Tibial nerve (tissue), 4 donors: Measurements from ENCODE around the gene PKD2. TPM values are rescaled to one million over a fixed set of nuclear protein-coding genes. Genes with fewer than 3 reads are reported as not detected.

Experiments
- DNase-seq, 2 donors: peaks; one replicate each; pipeline ENCODE4 v3.0.0-alpha.2; 2019; ENCODE audit warnings: low spot score in 2 of 2
- H3K27ac ChIP-seq, 4 donors: fragments of 200-600 bp; sonication (generic) in 3 of 4; one replicate each; pipeline ENCODE4 v1.5.1; 2017 to 2019; ENCODE audit warnings: mild to moderate bottlenecking in 1 of 4
- H3K27me3 ChIP-seq, 2 donors: fragments of 200-600 bp; sonication (generic) in 1 of 2; one replicate each; pipeline versions ENCODE4 v1.5.1 to v1.6.0; 2017 to 2019
- H3K36me3 ChIP-seq, 3 donors: fragments of 200-600 bp; sonication (generic); one replicate each; pipeline ENCODE4 v1.5.1; 2018 to 2019
- H3K4me1 ChIP-seq, 4 donors: fragments of 200-600 bp; sonication (generic) in 3 of 4; one replicate each; pipeline ENCODE4 v1.5.1; 2017 to 2019
- H3K4me3 ChIP-seq, 4 donors: fragments of 200-600 bp; sonication (generic) in 3 of 4; one replicate each; pipeline ENCODE4 v1.5.1; 2017 to 2019; ENCODE audit warnings: mild to moderate bottlenecking in 1 of 4, moderate library complexity in 1 of 4
- H3K9me3 ChIP-seq, 4 donors: fragments of 200-600 bp; sonication (generic) in 3 of 4; one replicate each; pipeline ENCODE4 v1.5.1; 2017 to 2019
- EP300 ChIP-seq, 2 donors: sonication (generic); formaldehyde crosslinking; IDR thresholded peaks; one replicate each; pipeline ENCODE4 v1.6.1; 2017; ENCODE audit warnings: antibody characterized with exemption in 2 of 2, mild to moderate bottlenecking in 1 of 2
- POLR2A ChIP-seq, 2 donors: fragments of 450-650 bp; IDR thresholded peaks; one replicate each; pipeline ENCODE4 v1.6.1; 2017; ENCODE audit warnings: antibody characterized with exemption in 2 of 2, mild to moderate bottlenecking in 2 of 2, moderate library complexity in 2 of 2
- WGBS, 2 donors: methylation state at CpG; one replicate each; pipeline ENCODE4 v1.1.5; 2018; 5-methylcytosine and 5-hydroxymethylcytosine counted together
- total RNA-seq, 4 donors: library from RNA; depleted of rRNA; stranded (reverse); fragments of >200 nt; gene quantifications; one replicate each; pipeline ENCODE4 v1.1.0, GENCODE V29; 2016
- TF ChIP-seq, protein P1 (sequence below), 5 experiments: fragments of 200-600 bp in 3 of 5; fragments of 450-650 bp in 2 of 5; sonication (generic) in 3 of 5; IDR thresholded peaks; one replicate each; pipeline ENCODE4 v1.5.1; 2016 to 2019; ENCODE audit warnings: antibody characterized with exemption in 5 of 5, mild to moderate bottlenecking in 3 of 5, moderate library complexity in 2 of 5

The PKD2 gene
- total RNA-seq, 4 donors from 2014 or later = 92.7 to 117 (median 94.7) TPM

DNA sequence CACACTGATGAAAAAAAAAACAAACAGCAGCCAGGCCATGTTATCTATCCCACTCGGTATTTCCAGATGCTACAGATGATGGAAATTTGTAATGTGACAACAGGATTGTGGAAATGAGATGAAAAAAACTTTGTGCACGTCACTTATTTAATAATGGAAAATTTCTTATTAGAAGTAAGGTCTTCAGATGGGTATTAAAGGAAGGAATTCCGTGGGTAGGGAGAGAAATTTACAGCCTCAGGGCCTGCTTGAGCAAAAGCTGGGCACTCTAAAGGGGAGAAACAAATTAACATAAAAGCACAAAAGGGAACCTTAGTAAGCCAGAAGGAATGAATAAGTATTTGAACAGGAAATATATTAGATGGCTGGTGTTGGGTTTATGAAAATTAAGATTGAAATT, 4.2 kb upstream of the PKD2 start:
- no peaks in the 10 kb centered on the region for H3K36me3 ChIP-seq
- peak overlapping the region in 2 of 4 donors; percentile 58 to 69 for H3K27ac ChIP-seq
- no peak for DNase-seq
- H3K4me3 ChIP-seq = no peak overlapping the region
- peaks cover 0 to 31% (median 3%) of the 10 kb centered on the region in 4 donors for H3K4me1 ChIP-seq
- TF ChIP-seq, protein P1, sequence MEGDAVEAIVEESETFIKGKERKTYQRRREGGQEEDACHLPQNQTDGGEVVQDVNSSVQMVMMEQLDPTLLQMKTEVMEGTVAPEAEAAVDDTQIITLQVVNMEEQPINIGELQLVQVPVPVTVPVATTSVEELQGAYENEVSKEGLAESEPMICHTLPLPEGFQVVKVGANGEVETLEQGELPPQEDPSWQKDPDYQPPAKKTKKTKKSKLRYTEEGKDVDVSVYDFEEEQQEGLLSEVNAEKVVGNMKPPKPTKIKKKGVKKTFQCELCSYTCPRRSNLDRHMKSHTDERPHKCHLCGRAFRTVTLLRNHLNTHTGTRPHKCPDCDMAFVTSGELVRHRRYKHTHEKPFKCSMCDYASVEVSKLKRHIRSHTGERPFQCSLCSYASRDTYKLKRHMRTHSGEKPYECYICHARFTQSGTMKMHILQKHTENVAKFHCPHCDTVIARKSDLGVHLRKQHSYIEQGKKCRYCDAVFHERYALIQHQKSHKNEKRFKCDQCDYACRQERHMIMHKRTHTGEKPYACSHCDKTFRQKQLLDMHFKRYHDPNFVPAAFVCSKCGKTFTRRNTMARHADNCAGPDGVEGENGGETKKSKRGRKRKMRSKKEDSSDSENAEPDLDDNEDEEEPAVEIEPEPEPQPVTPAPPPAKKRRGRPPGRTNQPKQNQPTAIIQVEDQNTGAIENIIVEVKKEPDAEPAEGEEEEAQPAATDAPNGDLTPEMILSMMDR (IDR thresholded peaks at IDR 0.05) = no peak
- no peak for TF ChIP-seq EP300 (IDR thresholded peaks at IDR 0.05)
- TF ChIP-seq POLR2A (IDR thresholded peaks at IDR 0.05) = no peak
- H3K27me3 ChIP-seq = no peaks in the 10 kb centered on the region
- WGBS, 2 donors = 39 to 52% methylated on average over 3 of the region's 3 CpGs
- no peaks in the 10 kb centered on the region for H3K9me3 ChIP-seq

DNA sequence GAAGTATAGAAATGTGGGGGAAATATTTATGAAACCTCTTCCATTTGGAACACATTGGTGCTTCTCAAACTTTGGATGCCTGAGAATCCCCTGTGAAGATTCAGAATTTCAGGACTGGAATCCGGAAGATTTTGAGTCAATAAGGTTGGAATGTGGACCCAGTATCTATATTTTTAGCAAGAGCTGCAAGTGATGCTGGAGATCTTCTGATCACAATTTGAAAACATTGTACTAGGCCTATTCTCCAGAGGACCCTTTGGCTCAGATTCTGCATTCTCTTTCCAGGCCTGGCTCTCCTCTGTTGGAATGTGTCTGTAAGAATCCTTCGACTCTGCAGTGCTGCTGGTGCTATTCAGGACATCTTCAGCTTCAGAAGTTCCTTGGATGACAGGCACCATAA, 2.4 kb upstream of the PKD2 start:
- TF ChIP-seq EP300 (IDR thresholded peaks at IDR 0.05) = peak in 1 of 2 donors; percentile 62
- TF ChIP-seq, protein P1 (IDR thresholded peaks at IDR 0.05) = no peak
- H3K4me3 ChIP-seq = no peak overlapping the region
- no peaks in the 10 kb centered on the region for H3K9me3 ChIP-seq
- peak overlapping the region in 2 of 4 donors; percentile 93 to 98 for H3K27ac ChIP-seq
- no peaks in the 10 kb centered on the region for H3K27me3 ChIP-seq
- 48 to 68% methylated on average over 2 of the region's 2 CpGs for WGBS, 2 donors
- H3K4me1 ChIP-seq = peaks cover 0 to 47% (median 11%) of the 10 kb centered on the region in 4 donors
- no peaks in the 10 kb centered on the region for H3K36me3 ChIP-seq
- DNase-seq = peak in 1 of 2 donors; percentile 72

- Histone ChIP-seq H3K27ac (peak overlapping the region in 2 of 4 donors; percentile 93 to 98), H3K4me1 (peaks cover 5 to 56% (median 19%) of the 10 kb centered on the region in 4 donors), H3K9me3 (no peaks in the 10 kb centered on the region), H3K4me3 (no peak overlapping the region), H3K36me3 (no peaks in the 10 kb centered on the region), H3K27me3 (no peaks in the 10 kb centered on the region)
- TF ChIP-seq EP300 (IDR thresholded peaks at IDR 0.05) (no peak), POLR2A (IDR thresholded peaks at IDR 0.05) (no peak)
- TF ChIP-seq, protein P1 (IDR thresholded peaks at IDR 0.05) = no peak
- no peak for DNase-seq
- 95 to 96% methylated on average over 10 of the region's 10 CpGs for WGBS, 2 donors
Observed at GRCh38 chr4:88005946-88006345, 1.5 kb upstream of the PKD2 start.

DNA sequence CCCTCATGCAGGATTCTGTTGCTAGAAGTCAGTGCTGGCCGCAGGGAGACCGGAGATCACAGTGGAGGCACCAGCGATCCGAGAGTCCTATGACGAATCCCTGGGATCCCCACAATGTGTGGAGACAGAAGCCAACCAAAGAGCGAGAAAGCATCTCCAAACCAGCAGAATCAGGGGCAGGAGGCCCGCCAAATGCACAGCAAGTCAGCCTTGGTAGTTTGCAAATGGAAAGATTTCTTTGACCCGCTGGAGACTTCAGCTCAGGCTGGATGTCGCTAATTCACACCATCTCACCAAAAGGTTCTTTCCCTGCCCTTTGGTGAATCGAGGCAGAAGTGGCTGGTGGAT, 505 bp upstream of the PKD2 start:
- Histone ChIP-seq H3K27ac (peak overlapping the region; percentile 80 to 98 (median 90)), H3K27me3 (no peaks in the 10 kb centered on the region), H3K36me3 (no peaks in the 10 kb centered on the region), H3K4me3 (peak overlapping the region; percentile 44 to 93 (median 84)), H3K9me3 (no peaks in the 10 kb centered on the region), H3K4me1 (peaks cover 5 to 65% (median 24%) of the 10 kb centered on the region in 4 donors)
- TF ChIP-seq POLR2A (IDR thresholded peaks at IDR 0.05) (no peak), EP300 (IDR thresholded peaks at IDR 0.05) (no peak)
- TF ChIP-seq, protein P1 (IDR thresholded peaks at IDR 0.05) = no peak
- whole genome bisulfite sequencing, 2 donors = 30 to 51% methylated on average over 10 of the region's 10 CpGs
- no peak for DNase-seq

- no peak for DNase-seq
Observed at GRCh38 chr4:88008122-88008742, 797 bp downstream of the PKD2 start.

More at GRCh38 chr4:88008122-88008742, 797 bp downstream of the PKD2 start:
- H3K4me1 ChIP-seq = peaks cover 5 to 71% (median 24%) of the 10 kb centered on the region in 4 donors
- H3K27me3 ChIP-seq = no peaks in the 10 kb centered on the region
- H3K9me3 ChIP-seq = no peaks in the 10 kb centered on the region
- WGBS, 2 donors = 0% methylated on average over 13 to 50 of the region's 51 CpGs
- no peak for TF ChIP-seq POLR2A (IDR thresholded peaks at IDR 0.05)
- peak in 1 of 2 donors; percentile 34 for TF ChIP-seq EP300 (IDR thresholded peaks at IDR 0.05)
- TF ChIP-seq, protein P1 (IDR thresholded peaks at IDR 0.05) = no peak
- peak overlapping the region; percentile 80 to 98 (median 92) for H3K27ac ChIP-seq
- no peaks in the 10 kb centered on the region for H3K36me3 ChIP-seq
- peak overlapping the region; percentile 73 to 93 (median 84) for H3K4me3 ChIP-seq
